ENCODE results near the gene PIP5KL1. TPM values are rescaled to one million over a fixed set of nuclear protein-coding genes. Genes with fewer than 3 reads are reported as not detected.

PIP5KL1 gene
- total RNA-seq, 1 donor from 2014 or later, result 11.5 TPM

DNA sequence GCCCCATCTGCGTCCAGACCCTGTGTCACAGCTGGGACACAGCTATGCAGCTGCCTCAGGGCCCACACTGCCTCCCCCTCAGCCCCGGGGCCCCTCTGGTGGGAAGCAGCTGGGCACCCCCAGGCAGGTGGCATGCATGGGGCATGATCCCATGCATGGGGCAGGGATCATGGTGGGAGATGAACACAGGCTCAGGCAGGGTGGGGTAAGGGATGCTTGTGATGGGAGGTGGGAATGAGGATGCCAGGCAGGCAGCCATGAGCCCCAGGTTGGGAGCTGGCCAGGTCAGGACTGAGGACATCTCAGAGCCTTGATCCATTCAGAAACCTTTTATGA is 30.5 kb upstream of the PIP5KL1 start:
- Histone ChIP-seq H3K36me3 (no peaks in the 10 kb centered on the region), H3K27ac (no peak overlapping the region), H3K4me3 (no peak overlapping the region), H3K4me1 (peaks cover 49% of the 10 kb centered on the region), H3K27me3 (ENCODE audit: low read depth) (no peaks in the 10 kb centered on the region), H3K9me3 (no peaks in the 10 kb centered on the region)
- DNase-seq, result no peak
- intact Hi-C loops (cut with DNase I), result no loop called here
- no peak for ATAC-seq
- TF ChIP-seq, protein P1, sequence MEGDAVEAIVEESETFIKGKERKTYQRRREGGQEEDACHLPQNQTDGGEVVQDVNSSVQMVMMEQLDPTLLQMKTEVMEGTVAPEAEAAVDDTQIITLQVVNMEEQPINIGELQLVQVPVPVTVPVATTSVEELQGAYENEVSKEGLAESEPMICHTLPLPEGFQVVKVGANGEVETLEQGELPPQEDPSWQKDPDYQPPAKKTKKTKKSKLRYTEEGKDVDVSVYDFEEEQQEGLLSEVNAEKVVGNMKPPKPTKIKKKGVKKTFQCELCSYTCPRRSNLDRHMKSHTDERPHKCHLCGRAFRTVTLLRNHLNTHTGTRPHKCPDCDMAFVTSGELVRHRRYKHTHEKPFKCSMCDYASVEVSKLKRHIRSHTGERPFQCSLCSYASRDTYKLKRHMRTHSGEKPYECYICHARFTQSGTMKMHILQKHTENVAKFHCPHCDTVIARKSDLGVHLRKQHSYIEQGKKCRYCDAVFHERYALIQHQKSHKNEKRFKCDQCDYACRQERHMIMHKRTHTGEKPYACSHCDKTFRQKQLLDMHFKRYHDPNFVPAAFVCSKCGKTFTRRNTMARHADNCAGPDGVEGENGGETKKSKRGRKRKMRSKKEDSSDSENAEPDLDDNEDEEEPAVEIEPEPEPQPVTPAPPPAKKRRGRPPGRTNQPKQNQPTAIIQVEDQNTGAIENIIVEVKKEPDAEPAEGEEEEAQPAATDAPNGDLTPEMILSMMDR (IDR thresholded peaks at IDR 0.05), result no peak

DNA sequence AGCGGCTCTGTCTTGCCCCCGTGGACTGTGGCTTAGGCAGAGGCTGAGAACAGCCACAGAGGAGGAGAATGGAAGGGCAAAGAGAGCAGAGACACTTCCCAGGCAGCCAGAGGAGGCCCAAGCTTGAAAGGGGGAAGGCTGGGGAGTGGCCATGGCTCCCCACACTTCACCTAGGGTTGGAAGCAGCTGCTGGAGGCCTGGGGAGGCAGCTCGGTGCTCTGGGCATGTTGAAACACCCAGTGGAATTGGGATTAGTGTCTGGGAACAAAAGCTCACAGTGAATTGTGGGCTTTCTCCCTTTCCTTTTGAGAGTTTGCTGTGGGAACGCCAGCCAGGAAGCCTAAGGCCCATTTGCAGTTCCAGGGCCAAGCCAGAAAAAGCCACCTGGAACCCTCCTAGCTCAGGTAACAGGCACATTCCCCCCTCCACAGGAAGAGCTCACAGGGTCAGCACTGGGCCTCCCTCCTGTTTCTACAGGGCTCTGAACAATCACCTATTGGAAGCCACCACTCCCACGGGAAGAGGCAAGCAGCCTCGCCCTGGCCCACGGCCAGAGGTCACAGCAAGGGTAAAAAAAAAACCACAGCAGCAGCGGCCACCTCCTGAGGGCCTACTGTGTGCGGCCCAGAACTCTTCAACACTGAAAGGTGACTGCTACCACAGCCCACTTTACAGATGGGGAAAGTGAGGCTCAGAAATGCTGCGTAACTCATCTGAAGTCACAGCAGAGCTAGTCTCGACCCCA is 30.0 kb upstream of the PIP5KL1 start:
- no peaks in the 10 kb centered on the region for H3K27me3 ChIP-seq (ENCODE audit: low read depth)
- peak overlapping the region; percentile 63 for H3K27ac ChIP-seq
- no peaks in the 10 kb centered on the region for H3K36me3 ChIP-seq
- peaks cover 49% of the 10 kb centered on the region for H3K4me1 ChIP-seq
- intact Hi-C loops (cut with DNase I), result no loop called here
- ATAC-seq, result no peak
- H3K9me3 ChIP-seq, result no peaks in the 10 kb centered on the region
- H3K4me3 ChIP-seq, result no peak overlapping the region
- TF ChIP-seq, protein P1 (IDR thresholded peaks at IDR 0.05), result no peak
- no peak for DNase-seq

DNA sequence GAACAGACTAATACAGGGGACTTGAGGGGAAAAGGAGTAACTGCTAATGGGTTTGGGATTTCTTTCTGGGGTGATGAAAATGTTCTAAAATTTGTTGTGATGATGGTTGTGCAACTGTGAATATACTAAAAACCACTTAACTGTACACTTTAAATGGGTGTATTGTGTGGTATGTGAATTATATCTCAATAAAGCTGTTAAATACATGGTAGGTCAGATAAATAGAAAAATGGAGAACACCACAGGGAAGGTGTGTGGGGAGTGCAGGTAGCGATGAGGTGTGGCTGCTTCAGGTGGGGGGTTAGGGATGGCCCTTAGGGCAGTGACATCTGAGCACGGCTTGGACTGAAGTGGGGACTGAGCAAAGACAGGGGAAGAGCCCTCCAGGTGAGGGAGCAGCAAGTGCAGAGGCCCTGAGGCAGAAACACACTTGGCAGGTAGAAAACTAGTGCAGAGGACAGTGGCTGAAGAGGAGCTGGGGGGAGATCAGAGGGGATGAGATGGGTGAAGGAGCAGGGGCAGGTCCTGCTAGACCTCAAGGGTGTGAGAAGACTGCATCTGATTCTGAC is 29.3 kb upstream of the PIP5KL1 start:
- DNase-seq (no peak), ATAC-seq (no peak)
- TF ChIP-seq, protein P1 (IDR thresholded peaks at IDR 0.05), result no peak
- Histone ChIP-seq H3K9me3 (no peaks in the 10 kb centered on the region), H3K27me3 (ENCODE audit: low read depth) (no peaks in the 10 kb centered on the region), H3K27ac (peak overlapping the region; percentile 63), H3K4me1 (peaks cover 49% of the 10 kb centered on the region), H3K36me3 (no peaks in the 10 kb centered on the region), H3K4me3 (no peak overlapping the region)
- intact Hi-C loops (cut with DNase I), result no loop called here

DNA sequence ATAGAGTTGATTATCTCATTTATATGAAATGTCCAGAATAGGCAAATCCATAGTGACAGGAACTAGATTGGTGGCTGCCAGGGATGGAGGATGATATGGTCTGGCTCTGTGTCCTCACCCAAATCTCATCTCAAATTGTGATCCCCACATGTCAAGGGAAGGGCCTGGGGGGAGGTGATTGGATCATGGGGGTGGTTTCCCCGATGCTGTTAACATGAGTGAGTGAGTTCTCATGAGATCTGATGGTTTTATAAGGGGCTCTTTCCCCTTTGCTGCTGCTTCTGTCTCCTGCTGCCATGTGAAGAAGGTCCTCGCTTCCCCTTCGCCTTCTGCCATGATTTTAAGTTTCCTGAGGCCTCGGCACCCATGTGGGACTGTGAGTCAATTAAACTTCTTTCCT is 28.8 kb upstream of the PIP5KL1 start:
- no peaks in the 10 kb centered on the region for H3K9me3 ChIP-seq
- intact Hi-C loops (cut with DNase I), result no loop called here
- DNase-seq (no peak), ATAC-seq (no peak)
- H3K27me3 ChIP-seq (ENCODE audit: low read depth), result no peaks in the 10 kb centered on the region
- TF ChIP-seq, protein P1 (IDR thresholded peaks at IDR 0.05), result no peak
- H3K36me3 ChIP-seq, result no peaks in the 10 kb centered on the region
- H3K4me3 ChIP-seq, result no peak overlapping the region
- peaks cover 49% of the 10 kb centered on the region for H3K4me1 ChIP-seq
- H3K27ac ChIP-seq, result no peak overlapping the region

DNA sequence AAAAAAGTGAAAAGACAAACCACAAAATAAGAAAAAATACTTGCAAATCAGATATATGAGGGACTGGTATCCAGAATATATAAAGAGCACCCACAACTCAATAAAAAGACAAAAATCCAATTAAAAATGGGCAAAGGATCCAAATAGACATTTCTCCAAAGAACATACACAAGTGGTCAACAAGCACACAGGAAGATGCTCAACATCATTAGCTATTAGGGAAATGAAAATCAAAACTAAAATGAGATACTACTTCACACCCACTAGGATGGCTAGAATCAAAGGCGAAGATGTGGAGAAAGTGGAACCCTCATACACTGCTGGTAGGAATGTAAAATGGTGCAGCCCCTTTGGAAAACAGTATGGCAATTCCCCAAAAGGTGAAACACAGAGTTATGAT is 28.2 kb upstream of the PIP5KL1 start:
- Histone ChIP-seq H3K27ac (no peak overlapping the region), H3K27me3 (ENCODE audit: low read depth) (no peaks in the 10 kb centered on the region), H3K36me3 (no peaks in the 10 kb centered on the region), H3K4me3 (no peak overlapping the region), H3K9me3 (no peaks in the 10 kb centered on the region), H3K4me1 (peaks cover 45% of the 10 kb centered on the region)
- ATAC-seq (no peak), DNase-seq (no peak)
- intact Hi-C loops (cut with DNase I), result no loop called here
- TF ChIP-seq, protein P1 (IDR thresholded peaks at IDR 0.05), result no peak
